CD4-positive, alpha-beta T cell treated with Interleukin-6 for 4 hours (primary cell): ENCODE data around the gene GM2A.

Source experiments
- DNase-seq: peaks from one replicate; pipeline ENCODE4 v3.0.0-alpha.2; 2020; ENCODE audit warnings: mixed read lengths

The GM2A gene

DNA sequence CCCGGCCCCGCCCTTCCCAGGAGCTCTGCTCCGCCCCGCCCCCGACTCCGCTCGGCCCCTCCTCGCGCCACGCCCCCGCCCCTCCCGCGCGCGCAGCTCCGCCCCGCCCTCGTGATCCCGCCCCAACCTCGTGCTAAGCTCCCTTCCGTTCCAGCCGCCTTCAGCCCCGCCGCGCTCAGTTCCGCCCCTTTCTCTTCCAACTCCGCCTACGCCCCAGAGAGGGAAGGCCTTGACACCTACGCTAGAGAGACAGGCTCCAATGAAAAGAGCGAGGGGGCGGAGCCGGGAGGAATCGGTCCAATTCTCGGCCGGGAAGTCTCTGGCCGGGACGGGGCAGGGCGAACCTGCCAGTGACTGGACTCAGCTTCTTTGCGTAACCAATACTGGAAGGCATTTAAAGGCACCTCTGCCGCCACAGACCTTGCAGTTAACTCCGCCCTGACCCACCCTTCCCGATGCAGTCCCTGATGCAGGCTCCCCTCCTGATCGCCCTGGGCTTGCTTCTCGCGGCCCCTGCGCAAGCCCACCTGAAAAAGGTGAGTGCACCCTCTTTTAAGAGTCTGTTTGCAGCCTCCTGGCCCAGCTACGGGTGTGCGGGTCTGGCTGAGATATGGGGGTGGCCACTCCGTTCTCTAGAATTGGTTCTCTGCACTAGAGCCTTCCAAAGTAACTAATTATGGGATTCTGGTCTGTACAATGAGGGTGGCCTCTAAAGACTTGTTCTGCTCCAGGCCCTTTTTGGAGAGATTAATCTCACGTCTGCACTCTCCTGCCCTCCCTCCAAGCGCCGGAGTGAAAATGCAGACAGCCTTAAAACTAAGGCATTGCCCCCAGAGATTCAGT is at the start of gene GM2A:
Gene GM2A (plus strand): TSS at position 424 of the 843 bp plus-strand sequence. CDS start 32 bp downstream, at position 456.
- DNase-seq, result peak; percentile 99

DNA sequence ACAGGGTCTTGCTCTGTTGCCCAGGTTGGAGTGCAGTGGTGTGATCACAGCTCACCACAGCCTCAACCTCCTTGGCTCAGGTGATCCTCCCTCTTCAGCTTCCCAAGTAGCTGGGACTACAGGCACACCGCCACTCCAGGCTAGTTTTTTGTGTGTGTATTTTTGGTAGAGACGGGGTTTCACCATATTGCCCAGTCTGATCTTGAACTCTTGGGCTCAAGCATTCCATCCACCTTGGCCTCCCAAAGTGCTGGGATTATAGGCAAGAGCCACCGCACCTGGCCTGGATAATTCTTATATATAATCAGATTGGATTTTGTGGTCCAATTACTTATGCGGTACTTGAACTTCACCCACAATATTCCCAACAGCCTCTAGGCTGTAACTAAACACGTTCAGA is 48.9 kb upstream of the GM2A start:
- DNase-seq, result no peak

GRCh38 chr5:151205411-151205810 is 47.6 kb upstream of the GM2A start:
- DNase-seq, result no peak

GRCh38 chr5:151208481-151208914 is 44.5 kb upstream of the GM2A start:
- DNase-seq, result no peak

DNA sequence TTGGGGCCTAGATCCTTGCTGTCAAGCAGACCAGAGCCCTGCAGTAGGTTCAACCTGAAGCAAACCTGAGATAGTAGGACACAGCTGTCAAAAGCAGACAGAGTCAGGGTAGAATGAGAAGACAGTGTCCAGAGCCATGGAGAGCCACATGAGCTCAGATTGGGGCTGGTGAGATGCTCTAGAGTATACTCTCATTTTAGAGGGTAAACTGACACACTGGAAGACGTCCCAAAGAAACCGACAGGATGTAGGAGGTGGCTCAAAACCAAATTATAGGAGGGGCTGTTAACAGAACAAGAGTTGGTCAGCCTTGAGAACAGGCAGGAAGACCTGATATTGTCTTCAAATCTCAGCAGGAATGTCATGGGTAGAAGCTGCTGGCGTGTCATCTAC is 40.6 kb upstream of the GM2A start:
- DNase-seq, result no peak

GRCh38 chr5:151213803-151214613 is 39.0 kb upstream of the GM2A start:
- DNase-seq, result peak; percentile 94

- peak; percentile 55 for DNase-seq
Observed at GRCh38 chr5:151214614-151215545, 38.1 kb upstream of the GM2A start.

- DNase-seq, result no peak
Observed at GRCh38 chr5:151215546-151215880, 37.5 kb upstream of the GM2A start.

GRCh38 chr5:151216781-151217180 is 36.2 kb upstream of the GM2A start:
- no peak for DNase-seq

- no peak for DNase-seq
Observed at GRCh38 chr5:151218177-151218576, 34.8 kb upstream of the GM2A start.

DNA sequence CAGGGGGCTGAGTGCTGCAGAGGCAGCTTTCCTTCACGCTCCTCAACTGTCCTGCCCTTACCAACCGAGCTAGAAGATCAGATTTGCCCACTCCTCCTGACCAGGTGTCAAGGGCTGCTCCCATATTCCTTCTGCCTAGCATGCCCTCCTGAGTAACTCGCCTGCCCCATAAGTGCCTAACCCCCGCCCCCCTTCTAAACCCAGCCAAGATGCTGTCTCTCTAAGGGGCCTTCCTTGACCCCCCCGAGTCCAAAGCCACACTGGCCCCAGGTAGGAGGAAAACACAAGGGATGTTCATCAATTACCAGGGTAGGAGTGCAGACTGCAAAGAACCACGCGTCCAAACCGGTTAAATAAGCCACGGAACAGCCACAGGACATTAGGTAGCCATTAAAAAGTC is 33.8 kb upstream of the GM2A start:
- no peak for DNase-seq

DNA sequence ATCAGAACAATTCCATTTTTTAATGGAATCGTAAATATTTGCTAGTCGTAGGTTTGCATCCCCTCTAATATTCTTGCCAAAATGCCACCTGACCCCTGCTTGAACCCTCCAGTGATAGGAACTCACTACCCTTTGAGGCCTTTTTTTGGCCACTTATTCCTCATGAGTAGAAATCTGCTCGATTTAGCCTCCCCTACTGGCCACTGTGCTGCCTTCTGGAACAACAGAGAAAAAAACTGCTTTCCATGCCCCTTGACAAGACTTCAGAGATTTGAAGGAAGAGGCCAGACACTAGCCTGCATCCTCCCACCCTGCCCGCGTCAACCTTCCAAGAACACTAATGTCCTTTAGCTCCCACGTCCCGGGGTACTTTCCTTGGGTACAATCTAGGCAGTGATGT is 33.2 kb upstream of the GM2A start:
- no peak for DNase-seq

DNA sequence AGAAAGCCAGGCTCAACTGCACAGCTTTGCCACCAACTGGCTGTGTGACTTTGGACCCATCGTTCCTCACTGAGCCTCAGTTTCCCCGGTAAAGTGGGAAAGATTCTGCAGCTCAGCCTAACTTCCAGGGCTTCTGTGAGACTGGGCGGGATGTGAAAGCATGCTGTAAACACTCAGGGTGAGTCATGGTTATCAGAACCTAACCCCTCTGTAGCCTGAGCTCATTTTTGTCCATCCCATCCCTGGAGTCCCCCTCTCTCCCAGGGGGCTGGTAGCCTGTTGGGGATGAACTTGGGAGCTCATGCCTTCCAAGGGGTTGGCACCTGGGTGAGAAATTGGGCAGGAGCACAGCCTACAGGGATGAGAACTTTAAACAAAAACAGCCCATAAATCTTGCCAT is 31.4 kb upstream of the GM2A start:
- peak; percentile 46 for DNase-seq

- peak; percentile 40 for DNase-seq
Observed at GRCh38 chr5:151222054-151222789, 30.8 kb upstream of the GM2A start.

DNA sequence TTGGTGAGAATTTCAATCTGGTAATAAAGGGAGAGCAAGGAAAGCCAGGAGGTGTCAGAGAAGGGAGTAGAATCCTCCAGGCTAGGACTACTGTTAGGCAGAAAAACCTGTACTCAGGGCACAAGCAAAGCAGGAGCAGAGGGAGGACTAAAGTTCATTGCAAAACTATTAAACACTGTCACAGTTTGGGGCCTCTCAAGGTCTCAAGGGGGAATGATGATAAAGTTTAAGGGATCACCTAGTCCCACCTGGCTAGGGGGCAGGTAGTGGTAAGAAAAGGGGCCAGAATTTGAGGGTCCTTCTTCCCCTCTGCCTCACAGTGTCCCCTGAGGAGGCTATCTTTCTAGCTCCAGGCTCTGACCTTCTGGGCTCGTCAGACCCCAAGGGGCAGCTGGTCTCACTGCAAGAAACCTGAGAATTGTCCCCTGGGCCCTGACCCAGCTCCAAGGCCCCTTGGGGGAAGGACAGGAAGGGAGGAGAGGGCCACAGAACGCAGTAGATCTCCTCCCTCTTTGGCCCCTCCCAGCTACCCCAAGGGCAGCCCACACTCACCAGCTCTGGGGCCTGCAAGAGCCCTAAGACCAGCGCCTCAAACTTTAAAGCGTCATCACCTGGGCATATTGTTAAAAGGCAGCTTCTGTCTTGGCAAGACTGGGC is 30.1 kb upstream of the GM2A start:
- DNase-seq, result peak; percentile 72

- DNase-seq, result peak; percentile 69
Observed at GRCh38 chr5:151223447-151224264, 29.3 kb upstream of the GM2A start, which contains the start of gene CCDC69. TSS of gene CCDC69 (minus strand) at chr5:151224092. CDS start at chr5:151223970, 122 bp downstream.

GRCh38 chr5:151224372-151224771 is 28.6 kb upstream of the GM2A start:
- DNase-seq, result no peak

DNA sequence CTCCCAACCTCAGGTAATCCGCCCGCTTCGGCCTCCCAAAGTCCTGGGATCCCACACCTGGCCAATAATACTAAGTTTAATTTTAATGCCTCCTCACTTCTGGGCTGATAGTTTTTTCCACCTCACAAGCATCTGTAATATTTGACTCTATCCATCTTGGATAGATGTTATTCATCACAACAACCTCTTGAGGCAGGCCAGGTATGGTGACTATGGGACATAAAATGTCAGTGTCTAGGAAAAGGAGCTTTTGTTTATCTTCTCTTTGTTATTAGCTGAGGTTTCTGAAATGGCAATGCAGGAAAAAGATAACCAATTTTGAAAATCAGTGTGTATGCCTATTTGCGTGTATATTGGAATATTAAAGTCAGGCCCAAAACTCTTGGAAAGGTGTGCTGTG is 27.9 kb upstream of the GM2A start:
- DNase-seq, result no peak

- no peak for DNase-seq
Observed at GRCh38 chr5:151225475-151225874, 27.5 kb upstream of the GM2A start.

DNA sequence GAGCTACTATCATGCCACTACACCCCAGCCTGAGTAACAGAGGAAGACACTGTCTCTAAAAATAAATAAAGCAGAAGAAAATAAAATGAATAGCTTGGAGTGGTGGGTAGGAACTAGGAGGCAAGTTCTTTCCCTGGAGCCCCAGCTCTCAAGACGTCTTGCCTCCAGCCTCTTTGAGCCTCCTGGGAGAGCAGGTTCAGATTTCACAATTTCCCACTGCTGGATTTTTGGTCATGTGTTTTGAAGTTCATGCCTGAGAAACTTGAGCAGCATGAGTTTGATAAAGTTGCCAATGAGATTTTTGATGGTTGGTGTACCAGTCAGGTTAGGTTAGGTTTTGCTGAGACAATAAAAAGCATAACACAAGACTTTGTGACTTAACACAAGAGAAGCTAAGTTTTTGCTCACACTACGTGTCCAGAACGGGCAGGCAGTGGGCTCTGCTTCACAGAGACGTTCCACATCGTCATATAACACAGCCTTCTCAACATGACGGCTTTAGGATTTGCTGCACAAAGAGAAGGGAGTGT is 25.0 kb upstream of the GM2A start:
- DNase-seq, result no peak
